ENCODE results near the gene PRKCA.
"Not testable (repeated sequence)": the region's sequence is repeated elsewhere in the genome, so short reads cannot be mapped to it uniquely, and the experiment has no call there.

The PRKCA gene

DNA sequence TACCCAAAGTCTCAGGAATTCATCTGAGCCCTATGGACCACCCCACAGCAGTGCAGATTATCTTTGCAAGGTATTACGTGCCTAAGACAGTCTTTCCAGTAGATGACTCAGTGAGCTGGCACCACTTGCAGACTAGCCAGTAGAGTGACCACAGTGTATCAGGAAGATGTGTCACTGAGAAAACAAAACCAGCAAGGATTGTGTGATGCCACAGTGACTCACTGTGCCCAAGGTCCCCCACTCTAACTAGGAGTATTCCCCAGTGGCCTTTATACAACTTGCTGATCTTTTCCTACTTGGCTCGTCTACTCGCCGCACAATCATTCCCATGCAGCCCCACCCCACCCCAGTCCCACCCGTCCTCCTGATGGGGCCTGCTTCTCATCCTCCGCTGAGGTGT is 26.8 kb upstream of the PRKCA start:
- DNase-seq = no peak
- peaks cover 0 to 2% of the 10 kb centered on the region in 2 donors for H3K4me1 Mint-ChIP-seq (ENCODE audit: low read depth in 2 of 2)

DNA sequence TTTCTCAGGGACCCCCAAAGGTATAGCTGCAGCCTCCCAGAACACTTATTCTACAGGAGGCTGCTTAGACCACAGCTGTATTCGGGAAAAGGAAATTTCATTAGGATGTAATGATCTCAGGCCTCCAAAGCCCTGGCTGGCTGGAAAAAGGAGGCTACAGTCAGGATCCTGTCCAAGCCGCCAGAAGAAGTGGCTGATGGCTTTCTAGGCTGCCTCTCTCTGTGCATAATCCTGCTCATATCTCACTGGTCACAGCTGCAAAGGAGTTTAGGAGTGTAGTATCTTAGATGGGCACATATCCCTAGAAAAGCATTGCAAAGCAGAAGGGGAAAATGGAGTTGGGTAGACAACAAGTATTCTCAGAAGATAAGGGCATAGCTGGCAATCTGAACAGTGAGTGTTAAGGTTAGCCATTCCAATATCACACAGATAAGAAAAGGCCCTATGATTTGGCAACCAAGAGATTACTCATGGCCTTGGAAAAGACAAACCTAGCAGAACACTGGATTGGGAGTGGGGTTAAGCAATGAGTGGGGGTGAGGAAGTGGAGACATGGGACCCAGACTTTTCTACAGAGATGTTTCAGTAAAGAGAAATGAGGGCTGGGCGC is 26.0 kb upstream of the PRKCA start:
- Mint-ChIP-seq H3K4me1 (ENCODE audit: low read depth in 2 of 2) (no peaks in the 10 kb centered on the region), H3K36me3 (ENCODE audit: insufficient read depth) (no peaks in the 10 kb centered on the region), H3K4me3 (no peak overlapping the region), H3K9me3 (no peaks in the 10 kb centered on the region), H3K27me3 (peaks cover 0 to 9% of the 10 kb centered on the region in 2 donors), H3K27ac (peak overlapping the region in 1 of 2 donors; percentile 18)
- ATAC-seq (replicated peaks) = no peak
- DNase-seq = no peak

More for the DNA sequence above, 26.8 kb upstream of the PRKCA start:
- Mint-ChIP-seq H3K27ac (no peak overlapping the region), H3K4me3 (no peak overlapping the region), H3K27me3 (peaks cover 0 to 9% of the 10 kb centered on the region in 2 donors), H3K36me3 (ENCODE audit: insufficient read depth) (no peaks in the 10 kb centered on the region), H3K9me3 (no peaks in the 10 kb centered on the region)
- no peak for ATAC-seq (replicated peaks)

GRCh38 chr17:66277191-66277590 is 25.2 kb upstream of the PRKCA start:
- Mint-ChIP-seq H3K27me3 (peaks cover 0 to 14% of the 10 kb centered on the region in 2 donors), H3K27ac (no peak overlapping the region)

DNA sequence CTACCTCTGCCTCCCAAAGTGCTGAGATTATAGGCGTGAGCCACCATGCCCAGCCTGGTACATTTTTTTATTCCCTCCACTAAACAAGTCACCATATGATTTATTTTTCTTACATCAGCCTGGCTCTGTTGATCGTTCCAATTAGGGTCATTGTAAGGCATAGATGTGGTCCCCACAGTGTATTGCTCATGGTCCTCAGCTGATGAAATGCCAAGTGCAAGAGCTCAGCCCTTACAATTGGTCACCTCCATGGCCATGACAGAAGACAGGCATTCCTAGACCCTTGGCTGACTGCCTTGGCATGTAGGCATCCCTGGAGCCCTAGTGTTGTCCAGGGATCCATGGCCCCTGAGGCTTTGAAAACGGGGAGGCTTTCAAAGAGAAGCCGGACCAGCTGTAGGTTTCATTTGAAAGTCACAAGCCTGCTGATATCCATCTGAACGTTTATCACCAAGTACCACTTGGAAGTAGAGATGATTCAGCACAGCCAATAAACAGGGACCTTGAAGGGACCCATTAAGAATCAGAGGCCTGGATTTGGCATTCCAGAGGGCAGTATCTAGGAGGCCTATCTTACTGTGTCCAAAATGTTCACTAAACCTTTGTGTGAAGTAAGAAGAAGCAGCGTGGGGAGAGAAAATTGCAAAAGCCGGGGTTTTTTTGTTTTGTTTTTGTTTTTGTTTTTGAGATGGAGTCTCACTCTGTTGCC is 20.6 kb upstream of the PRKCA start:
- H3K36me3 Mint-ChIP-seq (ENCODE audit: insufficient read depth) = no peaks in the 10 kb centered on the region
- no peak for DNase-seq
- no peak overlapping the region for H3K27ac Mint-ChIP-seq
- H3K9me3 Mint-ChIP-seq = no peaks in the 10 kb centered on the region
- peaks cover 0 to 3% of the 10 kb centered on the region in 2 donors for H3K4me1 Mint-ChIP-seq (ENCODE audit: low read depth in 2 of 2)
- no peak for ATAC-seq (replicated peaks)
- no peak overlapping the region for H3K4me3 Mint-ChIP-seq
- H3K27me3 Mint-ChIP-seq = peaks cover 4 to 5% of the 10 kb centered on the region in 2 donors

More at GRCh38 chr17:66277191-66277590, 25.2 kb upstream of the PRKCA start:
- DNase-seq = no peak
- no peak for ATAC-seq (replicated peaks)
- Mint-ChIP-seq H3K4me1 (ENCODE audit: low read depth in 2 of 2) (no peaks in the 10 kb centered on the region), H3K4me3 (no peak overlapping the region), H3K9me3 (no peaks in the 10 kb centered on the region), H3K36me3 (ENCODE audit: insufficient read depth) (no peaks in the 10 kb centered on the region)

- Mint-ChIP-seq H3K36me3 (ENCODE audit: insufficient read depth) (no peaks in the 10 kb centered on the region), H3K9me3 (no peaks in the 10 kb centered on the region), H3K4me1 (ENCODE audit: low read depth in 2 of 2) (peaks cover 0 to 8% of the 10 kb centered on the region in 2 donors), H3K27me3 (peaks cover 5 to 15% of the 10 kb centered on the region in 2 donors), H3K4me3 (no peak overlapping the region), H3K27ac (peak overlapping the region in 1 of 2 donors; percentile 77)
- DNase-seq (no peak), ATAC-seq (replicated peaks) (no peak)
Observed at GRCh38 chr17:66283296-66283934, 19.0 kb upstream of the PRKCA start.

GRCh38 chr17:66283971-66284370 is 18.4 kb upstream of the PRKCA start:
- H3K27ac Mint-ChIP-seq = peak overlapping the region in 1 of 2 donors; percentile 77
- peaks cover 5 to 15% of the 10 kb centered on the region in 2 donors for H3K27me3 Mint-ChIP-seq
- H3K36me3 Mint-ChIP-seq (ENCODE audit: insufficient read depth) = no peaks in the 10 kb centered on the region
- peaks cover 0 to 8% of the 10 kb centered on the region in 2 donors for H3K4me1 Mint-ChIP-seq (ENCODE audit: low read depth in 2 of 2)
- ATAC-seq (replicated peaks) = no peak
- no peak overlapping the region for H3K4me3 Mint-ChIP-seq
- no peaks in the 10 kb centered on the region for H3K9me3 Mint-ChIP-seq
- no peak for DNase-seq

DNA sequence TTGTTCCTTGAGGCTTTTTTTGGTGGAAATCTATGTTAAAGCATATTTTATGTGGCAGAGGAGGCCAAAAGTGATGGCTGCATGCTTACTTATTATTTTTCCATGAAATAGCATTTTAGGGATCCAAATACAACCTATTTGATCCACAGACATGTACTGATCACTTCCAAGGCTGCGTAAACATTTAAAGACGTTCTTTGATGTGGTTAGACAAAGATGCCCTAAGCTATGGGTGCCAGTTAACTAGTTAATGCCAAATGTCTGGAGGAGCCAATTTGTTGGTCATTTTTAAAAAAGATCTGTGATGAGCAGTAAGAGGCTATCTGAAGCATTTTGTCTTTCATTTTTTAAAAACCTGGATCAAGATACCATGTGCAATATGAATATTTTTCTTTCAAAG is 17.3 kb upstream of the PRKCA start:
- DNase-seq (no peak), ATAC-seq (replicated peaks) (no peak)
- Mint-ChIP-seq H3K4me3 (peak overlapping the region in 1 of 2 donors; percentile 33), H3K4me1 (ENCODE audit: low read depth in 2 of 2) (peaks cover 2 to 8% of the 10 kb centered on the region in 2 donors), H3K27ac (peak overlapping the region in 1 of 2 donors; percentile 77), H3K27me3 (peaks cover 5 to 15% of the 10 kb centered on the region in 2 donors), H3K9me3 (no peaks in the 10 kb centered on the region), H3K36me3 (ENCODE audit: insufficient read depth) (no peaks in the 10 kb centered on the region)

- DNase-seq (no peak), ATAC-seq (replicated peaks) (no peak)
- Mint-ChIP-seq H3K27me3 (peaks cover 0 to 15% of the 10 kb centered on the region in 2 donors), H3K36me3 (ENCODE audit: insufficient read depth) (no peaks in the 10 kb centered on the region), H3K4me3 (no peak overlapping the region), H3K4me1 (ENCODE audit: low read depth in 2 of 2) (peaks cover 4 to 8% of the 10 kb centered on the region in 2 donors), H3K27ac (peak overlapping the region in 1 of 2 donors; percentile 23), H3K9me3 (no peaks in the 10 kb centered on the region)
Observed at GRCh38 chr17:66287911-66288310, 14.5 kb upstream of the PRKCA start.

- Mint-ChIP-seq H3K27ac (no peak overlapping the region), H3K27me3 (peaks cover 0 to 15% of the 10 kb centered on the region in 2 donors), H3K36me3 (ENCODE audit: insufficient read depth) (no peaks in the 10 kb centered on the region), H3K9me3 (no peaks in the 10 kb centered on the region), H3K4me1 (ENCODE audit: low read depth in 2 of 2) (peaks cover 4 to 5% of the 10 kb centered on the region in 2 donors), H3K4me3 (peak overlapping the region in 1 of 2 donors; percentile 2)
- no peak for ATAC-seq (replicated peaks)
- no peak for DNase-seq
Observed at GRCh38 chr17:66290101-66290722, 12.2 kb upstream of the PRKCA start.

DNA sequence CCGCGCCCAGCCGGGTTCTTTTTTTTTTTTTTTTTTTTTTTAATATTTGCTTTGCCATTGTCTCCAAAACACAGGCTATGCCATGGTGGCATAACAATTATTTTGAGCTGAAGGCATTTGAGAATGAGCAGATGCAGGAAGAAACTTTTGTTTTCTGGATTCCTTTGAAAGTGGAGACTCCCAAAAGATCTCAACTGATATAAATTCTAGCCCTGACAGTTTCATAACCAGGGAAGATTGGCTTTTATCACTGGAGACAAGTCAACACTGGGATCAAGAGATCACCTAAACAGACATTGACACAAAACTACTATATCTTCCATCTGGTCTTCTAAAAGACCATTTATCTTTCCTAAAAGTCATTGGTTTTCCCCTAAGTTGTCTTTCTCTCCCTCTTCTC is 10.1 kb upstream of the PRKCA start:
- Mint-ChIP-seq H3K27ac (no peak overlapping the region), H3K4me1 (ENCODE audit: low read depth in 2 of 2) (peaks cover 3 to 4% of the 10 kb centered on the region in 2 donors), H3K36me3 (ENCODE audit: insufficient read depth) (no peaks in the 10 kb centered on the region), H3K27me3 (peaks cover 0 to 6% of the 10 kb centered on the region in 2 donors), H3K4me3 (no peak overlapping the region), H3K9me3 (no peaks in the 10 kb centered on the region)
- DNase-seq (no peak), ATAC-seq (replicated peaks) (no peak)

GRCh38 chr17:66296289-66296725 is 6.1 kb upstream of the PRKCA start:
- no peak overlapping the region for H3K4me3 Mint-ChIP-seq
- H3K27me3 Mint-ChIP-seq = no peaks in the 10 kb centered on the region
- H3K36me3 Mint-ChIP-seq (ENCODE audit: insufficient read depth) = no peaks in the 10 kb centered on the region
- no peak overlapping the region for H3K27ac Mint-ChIP-seq
- DNase-seq (no peak), ATAC-seq (replicated peaks) (no peak)
- peaks cover 7 to 8% of the 10 kb centered on the region in 2 donors for H3K4me1 Mint-ChIP-seq (ENCODE audit: low read depth in 2 of 2)
- no peaks in the 10 kb centered on the region for H3K9me3 Mint-ChIP-seq

DNA sequence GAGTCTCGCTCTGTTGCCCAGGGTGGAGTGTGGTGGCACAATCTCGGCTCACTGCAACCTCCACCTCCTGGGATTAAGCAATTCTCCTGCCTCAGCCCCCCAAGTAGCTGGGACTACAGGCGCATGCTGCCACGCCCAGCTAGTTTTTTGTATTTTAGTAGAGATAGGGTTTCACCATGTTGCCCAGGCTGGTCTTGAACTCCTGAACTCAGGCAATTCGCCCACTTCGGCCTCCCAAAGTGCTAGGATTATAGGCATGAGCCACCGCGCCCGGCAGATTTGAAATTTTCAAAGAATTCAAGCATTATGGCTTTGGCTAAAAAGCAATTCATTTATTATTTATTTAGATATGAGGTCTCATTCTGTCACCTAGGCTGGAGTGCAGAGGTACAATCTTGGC is 5.0 kb upstream of the PRKCA start:
- not testable (repeated sequence) for H3K27me3 Mint-ChIP-seq; H3K9me3 Mint-ChIP-seq; DNase-seq; H3K4me3 Mint-ChIP-seq; ATAC-seq (replicated peaks); H3K36me3 Mint-ChIP-seq (ENCODE audit: insufficient read depth); H3K27ac Mint-ChIP-seq
- H3K4me1 Mint-ChIP-seq (ENCODE audit: low read depth in 2 of 2) = peaks cover 13% of the 10 kb centered on the region in 2 donors

DNA sequence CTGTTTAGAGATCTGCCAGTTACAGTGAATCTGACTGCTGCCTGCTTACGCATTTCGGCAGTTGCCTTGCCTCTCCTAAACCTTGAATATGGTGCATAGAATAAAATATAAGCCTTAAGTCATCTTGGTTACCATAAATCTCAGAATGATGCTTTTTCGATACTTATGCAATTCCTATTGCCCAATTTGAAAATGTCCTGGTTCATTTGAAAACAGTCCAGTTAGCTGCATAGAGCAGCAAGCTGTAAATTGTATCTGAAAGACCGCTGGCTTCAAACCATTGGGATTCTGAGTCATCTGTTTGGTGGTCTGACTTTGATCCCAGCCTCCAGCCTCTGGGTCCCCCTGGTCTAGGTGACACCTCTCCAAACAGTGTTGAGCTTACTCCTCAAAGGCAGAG is 2.7 kb upstream of the PRKCA start:
- no peak overlapping the region for H3K4me3 Mint-ChIP-seq
- no peaks in the 10 kb centered on the region for H3K27me3 Mint-ChIP-seq
- H3K9me3 Mint-ChIP-seq = no peaks in the 10 kb centered on the region
- peaks cover 18% of the 10 kb centered on the region for H3K36me3 Mint-ChIP-seq (ENCODE audit: insufficient read depth)
- peaks cover 26% of the 10 kb centered on the region in 2 donors for H3K4me1 Mint-ChIP-seq (ENCODE audit: low read depth in 2 of 2)
- no peak overlapping the region for H3K27ac Mint-ChIP-seq
- DNase-seq (no peak), ATAC-seq (replicated peaks) (no peak)

Data from effector memory CD8-positive, alpha-beta T cell (primary cell).